ENCODE data around the gene MARCKSL1.
A peak's percentile ranks its signal among the peaks of the same experiment; 100 is the strongest.
"Not testable (repeated sequence)": the region's sequence is repeated elsewhere in the genome, so short reads cannot be mapped to it uniquely, and the experiment has no call there.

The MARCKSL1 gene

DNA sequence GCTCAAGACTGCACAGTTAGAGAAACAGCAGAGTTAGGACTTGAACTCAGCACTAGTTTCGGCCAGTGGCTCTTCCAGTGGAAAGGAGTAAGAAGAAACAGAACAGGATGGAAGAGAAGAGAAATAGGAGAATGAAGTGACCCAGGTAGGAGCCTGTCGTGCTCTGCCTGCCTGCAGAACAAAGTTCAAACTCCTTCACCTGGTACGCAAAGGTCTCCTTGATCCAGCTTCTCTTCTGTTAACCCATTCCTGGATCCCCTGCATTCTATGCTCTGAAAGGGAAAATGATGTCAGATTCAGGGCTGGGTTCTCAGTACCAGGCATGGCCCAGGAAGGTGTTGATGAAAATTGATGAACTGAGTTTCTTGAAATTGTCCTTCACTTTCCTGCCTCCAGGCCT is 22.4 kb upstream of the MARCKSL1 start:
- no peak overlapping the region for H3K27ac Mint-ChIP-seq
- no peaks in the 10 kb centered on the region for H3K36me3 Mint-ChIP-seq (ENCODE audit: low read depth)
- no peaks in the 10 kb centered on the region for H3K9me3 Mint-ChIP-seq
- DNase-seq (no peak), ATAC-seq (no peak)
- peaks cover 26% of the 10 kb centered on the region for H3K4me1 Mint-ChIP-seq
- H3K4me3 Mint-ChIP-seq: no peak overlapping the region
- peaks cover 5% of the 10 kb centered on the region for H3K27me3 Mint-ChIP-seq

DNA sequence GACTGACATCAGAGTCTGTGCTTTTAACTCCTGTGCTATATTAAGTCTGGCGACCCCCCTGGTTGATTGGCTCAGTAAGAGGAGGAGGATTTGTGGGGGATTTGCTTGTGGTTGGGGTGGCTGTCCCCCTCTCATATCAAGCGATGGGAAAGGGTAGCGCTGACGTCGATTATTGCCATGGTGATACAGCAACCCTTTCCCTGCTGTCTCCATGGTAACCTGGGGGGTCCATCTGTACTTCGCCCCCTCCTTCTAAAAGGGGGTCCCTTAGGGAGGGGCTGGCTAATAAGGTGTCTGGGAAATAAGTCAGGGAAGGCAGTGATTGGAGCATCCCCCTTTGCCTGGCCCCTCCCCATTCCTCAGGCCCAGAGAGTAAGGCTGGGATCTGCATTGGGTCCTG is 21.6 kb upstream of the MARCKSL1 start:
- Mint-ChIP-seq H3K27ac (no peak overlapping the region), H3K9me3 (no peaks in the 10 kb centered on the region), H3K36me3 (ENCODE audit: low read depth) (no peaks in the 10 kb centered on the region), H3K27me3 (peaks cover 5% of the 10 kb centered on the region), H3K4me3 (no peak overlapping the region), H3K4me1 (peaks cover 26% of the 10 kb centered on the region)
- no peak for ATAC-seq
- no peak for DNase-seq

DNA sequence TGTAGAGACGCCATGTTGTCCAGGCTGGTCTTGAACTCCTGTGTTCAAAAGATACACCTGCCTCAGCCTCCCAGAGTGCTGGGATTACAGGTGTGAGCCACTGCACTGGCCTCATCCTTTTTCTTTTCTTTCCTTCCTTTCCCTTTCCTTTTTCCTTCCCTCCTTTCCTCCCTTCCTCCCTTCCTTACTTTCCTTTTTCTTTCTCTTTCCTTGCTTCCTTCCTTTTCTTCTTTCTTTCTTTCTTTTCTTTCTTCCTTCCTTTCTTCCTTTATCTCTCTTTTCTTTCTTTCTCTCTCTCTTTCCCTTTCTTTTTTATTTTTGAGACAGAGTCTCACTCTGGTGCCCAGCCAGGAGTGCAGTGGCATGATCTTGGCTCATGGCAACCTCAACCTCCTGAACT is 20.4 kb upstream of the MARCKSL1 start:
- no peaks in the 10 kb centered on the region for H3K36me3 Mint-ChIP-seq (ENCODE audit: low read depth)
- DNase-seq (no peak), ATAC-seq (no peak)
- no peaks in the 10 kb centered on the region for H3K9me3 Mint-ChIP-seq
- H3K27ac Mint-ChIP-seq: no peak overlapping the region
- peaks cover 5% of the 10 kb centered on the region for H3K27me3 Mint-ChIP-seq
- H3K4me3 Mint-ChIP-seq: no peak overlapping the region
- peaks cover 27% of the 10 kb centered on the region for H3K4me1 Mint-ChIP-seq

DNA sequence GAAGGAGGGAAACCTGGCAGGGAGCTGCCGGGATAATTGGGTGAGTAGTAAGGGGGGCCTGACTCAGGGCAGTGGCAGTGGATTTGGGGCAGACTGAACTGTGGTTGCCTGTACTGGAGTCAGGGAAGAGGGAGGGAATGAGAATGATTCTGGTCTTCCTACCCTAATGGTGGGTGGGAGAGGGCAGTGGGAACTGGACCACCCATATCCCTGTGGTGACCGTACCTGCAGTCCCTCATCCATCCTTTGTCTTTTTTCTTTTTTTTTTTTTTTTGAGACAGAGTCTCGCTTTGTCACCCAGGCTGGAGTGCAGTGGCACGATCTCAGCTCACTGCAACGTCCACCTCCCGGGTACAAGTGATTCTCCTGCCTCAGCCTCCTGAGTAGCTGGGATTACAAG is 19.7 kb upstream of the MARCKSL1 start:
- not testable (repeated sequence) for H3K9me3 Mint-ChIP-seq; DNase-seq; H3K27me3 Mint-ChIP-seq; ATAC-seq; H3K27ac Mint-ChIP-seq; H3K36me3 Mint-ChIP-seq (ENCODE audit: low read depth); H3K4me3 Mint-ChIP-seq
- peaks cover 28% of the 10 kb centered on the region for H3K4me1 Mint-ChIP-seq

DNA sequence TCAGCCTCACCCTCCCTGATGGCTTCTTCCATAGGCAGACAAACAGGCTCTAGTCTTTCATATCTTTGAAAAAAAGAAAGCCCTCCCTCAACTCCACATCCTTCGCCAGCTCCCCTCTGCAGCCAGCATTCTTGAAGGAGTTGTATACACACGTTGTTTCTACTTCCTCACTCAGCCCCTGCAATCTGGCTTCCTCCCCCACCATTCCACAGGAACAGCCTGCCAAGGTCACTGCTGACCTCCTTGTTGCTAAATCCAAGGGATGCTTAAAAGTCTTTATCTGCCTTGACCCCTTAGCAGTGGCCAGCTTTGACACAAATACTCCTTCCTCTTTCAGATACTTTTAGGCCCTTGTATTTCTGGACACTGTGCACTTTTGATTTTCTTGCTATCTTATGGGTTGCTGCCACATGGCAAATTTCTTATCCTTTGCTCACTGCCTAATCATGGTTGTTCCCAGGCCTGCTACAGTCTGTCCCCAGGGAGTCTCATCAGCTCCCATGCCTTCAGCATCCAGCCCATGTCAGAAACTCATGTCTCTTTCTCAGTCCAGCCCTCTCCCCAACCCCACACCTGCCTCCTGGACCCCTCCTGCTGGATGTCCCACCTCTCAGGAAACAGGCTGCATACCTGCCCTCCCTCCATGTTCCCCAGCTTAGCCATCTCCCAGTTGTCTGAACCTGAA is 18.0 kb upstream of the MARCKSL1 start:
- peaks cover 28% of the 10 kb centered on the region for H3K4me1 Mint-ChIP-seq
- no peaks in the 10 kb centered on the region for H3K9me3 Mint-ChIP-seq
- H3K4me3 Mint-ChIP-seq: no peak overlapping the region
- ATAC-seq (no peak), DNase-seq (no peak)
- no peak overlapping the region for H3K27ac Mint-ChIP-seq
- no peaks in the 10 kb centered on the region for H3K36me3 Mint-ChIP-seq (ENCODE audit: low read depth)
- no peaks in the 10 kb centered on the region for H3K27me3 Mint-ChIP-seq

DNA sequence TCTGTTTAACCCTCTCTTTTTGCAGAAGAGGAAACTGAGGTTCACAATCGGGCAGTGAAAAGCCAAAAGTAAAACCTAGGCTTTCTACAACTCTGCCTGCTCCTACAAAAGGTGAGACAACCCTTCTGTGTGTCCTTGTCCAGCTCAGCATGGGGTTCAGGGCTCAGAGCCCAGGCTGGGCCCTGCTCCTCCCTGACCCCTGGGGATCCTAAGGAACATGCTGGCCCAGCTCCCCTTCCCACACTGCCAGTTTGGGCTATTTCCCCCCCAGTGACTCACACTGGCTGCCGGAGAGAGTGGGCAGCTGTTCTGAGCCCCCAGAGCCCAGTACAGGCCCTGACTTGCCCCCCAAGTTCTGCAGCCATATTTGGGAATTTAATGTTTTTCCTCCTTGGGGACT is 17.4 kb upstream of the MARCKSL1 start:
- H3K4me1 Mint-ChIP-seq: peaks cover 34% of the 10 kb centered on the region
- no peaks in the 10 kb centered on the region for H3K9me3 Mint-ChIP-seq
- DNase-seq: no peak
- no peaks in the 10 kb centered on the region for H3K36me3 Mint-ChIP-seq (ENCODE audit: low read depth)
- no peaks in the 10 kb centered on the region for H3K27me3 Mint-ChIP-seq
- H3K4me3 Mint-ChIP-seq: no peak overlapping the region
- no peak for ATAC-seq
- H3K27ac Mint-ChIP-seq: no peak overlapping the region

DNA sequence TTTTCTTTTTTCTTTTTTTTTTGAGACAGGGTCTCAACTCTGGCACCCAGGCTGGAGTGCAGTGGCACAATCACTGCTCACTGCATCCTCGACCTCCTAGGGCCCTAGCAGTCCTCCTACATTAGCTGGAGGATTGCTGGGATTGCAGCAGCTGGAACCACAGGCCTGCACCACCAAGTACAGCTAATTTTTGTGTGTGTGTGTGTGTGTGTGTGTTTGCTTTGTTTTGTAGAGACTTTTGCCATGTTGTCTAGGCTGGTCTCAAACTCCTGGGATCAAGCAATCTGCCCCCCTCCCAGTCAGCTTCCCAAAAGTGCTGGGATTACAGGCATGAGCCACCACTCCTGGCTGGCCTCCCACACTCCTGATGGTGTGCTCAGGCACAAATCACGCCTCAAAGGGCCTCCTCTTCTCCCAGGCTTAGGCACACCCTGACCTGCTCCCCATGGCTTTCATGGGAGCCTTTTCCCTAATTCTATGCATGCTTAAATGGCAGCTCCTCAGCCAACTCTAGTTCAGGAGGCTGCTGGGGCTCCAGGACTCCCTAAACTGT is 16.9 kb upstream of the MARCKSL1 start:
- no peaks in the 10 kb centered on the region for H3K9me3 Mint-ChIP-seq
- H3K27ac Mint-ChIP-seq: no peak overlapping the region
- H3K36me3 Mint-ChIP-seq (ENCODE audit: low read depth): no peaks in the 10 kb centered on the region
- peak overlapping the region; percentile 80 for H3K4me3 Mint-ChIP-seq
- DNase-seq: no peak
- ATAC-seq: no peak
- peaks cover 37% of the 10 kb centered on the region for H3K4me1 Mint-ChIP-seq
- H3K27me3 Mint-ChIP-seq: no peaks in the 10 kb centered on the region

DNA sequence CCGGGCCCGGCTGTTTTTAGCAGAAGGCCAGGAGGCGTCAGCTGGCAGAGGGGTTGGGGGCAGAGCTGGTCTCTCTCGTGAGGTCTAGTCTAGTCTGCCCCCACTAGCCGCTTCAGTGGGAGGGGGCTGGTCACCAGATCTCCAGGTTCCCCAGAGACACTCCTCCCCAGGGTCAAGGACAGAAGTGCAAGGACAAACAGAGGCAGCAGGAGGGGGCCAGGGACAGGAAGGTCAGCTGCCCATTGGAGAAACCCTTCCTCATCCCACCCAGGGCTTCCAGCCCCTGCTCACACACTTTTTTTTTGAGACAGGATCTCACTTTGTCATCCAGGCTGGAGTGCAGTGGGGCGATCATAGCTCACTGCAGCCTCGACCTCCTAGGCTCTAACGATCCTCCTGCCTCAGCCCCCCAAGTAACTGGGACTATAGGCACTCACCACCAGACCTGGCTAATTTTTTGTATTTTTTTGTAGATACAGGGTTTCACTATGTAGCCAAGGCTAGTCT is 16.3 kb upstream of the MARCKSL1 start:
- Mint-ChIP-seq H3K27me3 (no peaks in the 10 kb centered on the region), H3K4me3 (peak overlapping the region; percentile 80), H3K36me3 (ENCODE audit: low read depth) (no peaks in the 10 kb centered on the region), H3K27ac (no peak overlapping the region), H3K9me3 (no peaks in the 10 kb centered on the region), H3K4me1 (peaks cover 34% of the 10 kb centered on the region)
- no peak for ATAC-seq
- DNase-seq: no peak

DNA sequence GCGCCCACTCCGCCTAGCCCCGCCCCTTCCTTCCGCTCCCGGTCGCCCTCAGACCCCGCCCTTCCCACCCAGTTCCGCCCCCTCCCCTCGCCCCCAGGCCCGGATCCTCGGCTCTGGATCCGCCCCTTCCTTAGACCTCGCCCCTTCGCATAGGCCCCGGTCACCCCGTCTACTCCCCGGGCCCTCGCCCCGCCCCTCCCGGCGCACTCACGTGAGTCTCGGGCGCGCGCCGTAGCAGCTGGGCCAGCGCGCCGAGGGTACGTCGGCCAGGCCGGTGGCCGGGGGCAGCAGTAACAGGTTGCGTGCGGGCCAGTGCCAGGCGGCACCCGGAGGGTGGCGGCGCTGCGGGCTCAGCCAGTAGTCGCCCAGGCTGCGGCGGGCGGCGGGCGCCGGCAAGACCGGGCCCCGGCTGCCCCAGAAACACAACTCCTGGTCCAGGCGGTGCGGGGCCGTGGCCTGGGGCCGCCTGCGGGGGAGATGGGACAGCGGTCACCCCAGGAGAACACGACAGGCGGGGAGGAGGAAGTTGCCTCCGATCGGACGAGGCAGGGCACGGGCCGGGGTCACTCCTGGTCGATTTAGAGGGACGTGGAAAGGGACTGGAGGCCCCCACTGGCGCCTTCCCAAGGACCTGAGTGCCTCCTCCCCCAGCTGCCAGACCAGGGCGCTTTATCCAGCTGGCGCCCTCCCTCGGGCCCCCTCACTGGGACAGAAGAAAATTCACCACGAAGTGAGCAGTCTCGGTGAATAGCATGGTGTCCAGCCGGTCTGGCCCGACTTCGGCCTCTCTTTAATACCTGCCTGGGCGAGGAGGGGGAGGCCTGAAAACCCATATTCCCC is 15.6 kb upstream of the MARCKSL1 start:
- peak overlapping the region; percentile 42 for H3K27ac Mint-ChIP-seq
- H3K9me3 Mint-ChIP-seq: no peaks in the 10 kb centered on the region
- H3K4me3 Mint-ChIP-seq: peak overlapping the region; percentile 80

DNA sequence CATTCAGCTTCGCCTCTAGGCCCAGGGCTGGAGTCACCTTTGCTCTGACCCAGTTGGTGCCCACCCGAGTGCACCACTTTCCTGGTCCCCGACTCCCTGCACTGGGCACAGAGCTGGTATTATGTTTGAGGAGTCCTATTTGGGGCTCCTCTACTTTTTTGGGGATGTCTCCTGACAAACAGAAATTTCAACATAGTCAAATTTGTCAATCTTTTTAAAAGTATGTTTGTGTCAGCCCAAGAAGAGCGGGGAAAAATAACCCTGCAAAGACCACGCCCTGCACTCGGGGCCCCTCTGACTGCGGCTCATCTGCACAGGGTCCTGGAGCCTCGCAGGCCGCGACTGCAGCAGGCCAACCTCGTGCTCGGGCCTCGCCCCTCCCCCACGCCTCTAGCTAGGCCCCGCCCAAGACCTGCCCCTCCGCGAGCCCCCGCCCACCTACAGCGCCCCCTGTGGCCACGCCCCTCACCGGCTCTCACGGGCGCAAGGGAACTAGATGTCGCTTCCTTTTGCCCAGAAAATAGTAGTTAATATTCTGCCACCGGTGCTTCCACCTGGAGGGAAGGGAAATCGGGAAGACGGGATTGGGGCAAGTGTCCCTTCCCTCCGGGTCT is 14.9 kb upstream of the MARCKSL1 start:
- peak overlapping the region; percentile 42 for H3K27ac Mint-ChIP-seq
- no peaks in the 10 kb centered on the region for H3K9me3 Mint-ChIP-seq
- ATAC-seq (peak; percentile 50), DNase-seq (peak; percentile 86)
- no peaks in the 10 kb centered on the region for H3K27me3 Mint-ChIP-seq
- H3K36me3 Mint-ChIP-seq (ENCODE audit: low read depth): no peaks in the 10 kb centered on the region
- H3K4me3 Mint-ChIP-seq: peak overlapping the region; percentile 80
- H3K4me1 Mint-ChIP-seq: peaks cover 40% of the 10 kb centered on the region

More for the DNA sequence above, 15.6 kb upstream of the MARCKSL1 start:
- Mint-ChIP-seq H3K4me1 (peaks cover 34% of the 10 kb centered on the region), H3K36me3 (ENCODE audit: low read depth) (no peaks in the 10 kb centered on the region), H3K27me3 (no peaks in the 10 kb centered on the region)
- peak; percentile 88 for DNase-seq
- peak; percentile 89 for ATAC-seq

DNA sequence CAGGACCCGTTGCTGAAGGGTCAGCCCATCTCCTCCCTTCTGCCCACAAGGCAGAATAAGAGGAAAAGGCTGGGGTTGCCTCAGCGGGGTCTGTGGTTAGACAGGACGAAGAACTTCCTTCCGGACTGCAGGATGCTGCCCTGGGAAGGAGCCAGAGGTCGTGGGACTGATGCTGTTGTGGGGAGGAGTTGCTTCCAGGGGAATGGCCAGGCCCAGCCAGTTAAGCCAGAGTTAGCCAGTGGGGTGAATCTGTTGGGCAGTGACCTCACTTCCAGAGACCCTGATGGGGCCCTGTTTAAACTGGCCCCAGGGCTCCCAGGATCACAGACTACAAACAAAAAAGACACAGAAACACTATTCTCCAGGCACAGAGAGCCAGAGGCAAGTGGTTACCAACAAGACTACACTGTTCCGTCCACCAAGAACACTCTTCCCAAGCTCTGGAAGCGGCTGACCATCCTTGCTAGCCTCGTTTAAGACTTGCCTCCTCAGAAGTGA is 13.2 kb upstream of the MARCKSL1 start:
- Mint-ChIP-seq H3K4me1 (peaks cover 49% of the 10 kb centered on the region), H3K36me3 (ENCODE audit: low read depth) (no peaks in the 10 kb centered on the region), H3K9me3 (no peaks in the 10 kb centered on the region), H3K4me3 (no peak overlapping the region), H3K27me3 (no peaks in the 10 kb centered on the region), H3K27ac (no peak overlapping the region)
- no peak for ATAC-seq
- DNase-seq: no peak

DNA sequence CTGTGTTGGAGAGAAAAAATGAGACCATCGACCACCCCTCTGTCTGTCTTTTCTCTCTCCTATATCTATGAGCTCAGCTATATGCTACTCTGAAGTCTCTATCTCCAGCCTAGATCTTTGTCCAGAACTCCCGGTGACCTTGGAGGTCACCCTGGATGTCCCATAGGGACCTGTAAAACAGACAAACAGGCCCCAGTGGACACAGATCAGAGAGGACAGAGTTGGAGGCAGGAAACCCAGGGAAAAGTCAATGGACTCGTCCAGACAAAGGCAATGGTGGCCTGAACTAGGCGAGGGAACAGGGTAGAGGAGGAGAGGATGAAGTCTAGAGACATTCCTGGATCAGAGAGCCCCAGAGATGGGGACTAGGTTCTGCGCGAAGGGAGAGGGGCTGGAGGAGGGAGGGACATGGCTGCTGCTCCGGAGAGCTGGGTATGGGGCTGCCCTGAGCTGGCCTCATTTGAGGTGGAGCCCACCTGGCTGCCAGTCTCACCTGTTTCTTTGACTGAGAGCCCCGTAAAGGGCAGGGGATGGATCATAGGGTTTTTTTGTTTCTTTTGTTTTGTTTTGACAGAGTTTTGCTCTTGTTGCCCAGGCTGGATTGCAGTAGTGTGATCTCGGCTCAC is 10.6 kb upstream of the MARCKSL1 start:
- ATAC-seq (no peak), DNase-seq (no peak)
- Mint-ChIP-seq H3K36me3 (ENCODE audit: low read depth) (no peaks in the 10 kb centered on the region), H3K27ac (no peak overlapping the region), H3K4me1 (peaks cover 49% of the 10 kb centered on the region), H3K9me3 (no peaks in the 10 kb centered on the region), H3K27me3 (no peaks in the 10 kb centered on the region), H3K4me3 (no peak overlapping the region)

DNA sequence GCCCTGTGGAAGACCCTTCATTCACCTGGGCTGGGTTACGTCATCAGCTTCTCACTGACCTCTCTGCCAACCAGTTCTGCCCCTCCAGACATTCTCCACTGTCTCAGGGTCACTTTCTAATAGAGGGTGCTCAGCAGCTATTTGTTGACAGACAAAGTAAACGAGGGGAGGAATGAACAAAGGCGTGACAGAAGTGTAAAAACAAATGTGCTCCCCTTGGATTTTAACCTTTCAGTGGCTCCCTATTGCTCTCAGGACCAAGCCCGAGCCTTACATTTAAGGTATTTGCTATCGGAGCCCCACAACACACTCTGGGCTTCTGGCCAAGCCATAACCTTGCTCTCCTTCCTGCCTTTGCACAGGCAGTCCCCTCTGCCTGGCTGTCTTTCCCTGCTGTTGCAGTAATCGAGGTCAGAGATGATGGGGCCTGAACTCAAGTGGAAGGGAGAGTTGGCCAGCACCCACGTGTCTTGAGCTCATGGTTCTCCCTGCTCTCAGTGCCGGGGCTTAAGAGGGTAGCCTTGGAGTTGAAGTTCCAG is 9.3 kb upstream of the MARCKSL1 start:
- Mint-ChIP-seq H3K4me1 (peaks cover 41% of the 10 kb centered on the region), H3K36me3 (ENCODE audit: low read depth) (no peaks in the 10 kb centered on the region), H3K4me3 (no peak overlapping the region), H3K27me3 (no peaks in the 10 kb centered on the region), H3K9me3 (no peaks in the 10 kb centered on the region), H3K27ac (no peak overlapping the region)
- DNase-seq (no peak), ATAC-seq (no peak)

DNA sequence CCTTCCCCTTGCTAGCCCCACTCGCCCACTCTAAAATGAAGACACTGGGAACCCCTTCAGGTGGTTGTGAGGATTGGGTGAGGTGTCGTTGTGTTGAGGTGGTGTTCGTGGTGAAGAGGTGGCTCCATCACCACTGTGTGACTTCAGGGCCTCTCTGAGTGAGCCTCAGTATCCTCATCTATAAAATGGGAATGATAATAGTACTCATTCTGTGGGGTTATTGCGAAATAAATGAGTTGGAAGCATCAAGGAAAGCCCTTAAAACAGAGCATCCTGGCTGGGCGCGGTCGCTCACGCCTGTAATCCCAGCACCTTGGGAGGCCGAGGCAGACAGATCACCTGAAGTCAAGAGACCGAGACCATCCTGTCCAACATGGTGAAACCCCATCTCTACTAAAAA is 6.7 kb upstream of the MARCKSL1 start:
- peaks cover 40% of the 10 kb centered on the region for H3K4me1 Mint-ChIP-seq
- H3K36me3 Mint-ChIP-seq (ENCODE audit: low read depth): no peaks in the 10 kb centered on the region
- H3K9me3 Mint-ChIP-seq: no peaks in the 10 kb centered on the region
- ATAC-seq: no peak
- H3K27me3 Mint-ChIP-seq: no peaks in the 10 kb centered on the region
- no peak overlapping the region for H3K4me3 Mint-ChIP-seq
- no peak overlapping the region for H3K27ac Mint-ChIP-seq
- DNase-seq: no peak

Measured in activated naive CD8-positive, alpha-beta T cell treated with anti-CD3 and anti-CD28 coated beads, Interleukin-2, amount 50 U/mL, for 24 hours (primary cell).